GM21360 (cell line): ENCODE results near the gene PCCA.
"Not testable (repeated sequence)": the region's sequence is repeated elsewhere in the genome, so short reads cannot be mapped to it uniquely, and the experiment has no call there.

Experiments used
- ATAC-seq: cut with Tn5 transposase; IDR thresholded peaks from one replicate; pipeline ENCODE4 v1.9.1; 2021; ENCODE audit warnings: mild to moderate bottlenecking, moderate library complexity; ENCODE audit not compliant: unreplicated experiment

The PCCA gene

GRCh38 chr13:100520936-100521850 is 432.3 kb downstream of the PCCA start:
- ATAC-seq, result no peak

- no peak for ATAC-seq
These were observed 433.1 kb downstream of the PCCA start for GRCh38 chr13:100521851-100522617.

DNA sequence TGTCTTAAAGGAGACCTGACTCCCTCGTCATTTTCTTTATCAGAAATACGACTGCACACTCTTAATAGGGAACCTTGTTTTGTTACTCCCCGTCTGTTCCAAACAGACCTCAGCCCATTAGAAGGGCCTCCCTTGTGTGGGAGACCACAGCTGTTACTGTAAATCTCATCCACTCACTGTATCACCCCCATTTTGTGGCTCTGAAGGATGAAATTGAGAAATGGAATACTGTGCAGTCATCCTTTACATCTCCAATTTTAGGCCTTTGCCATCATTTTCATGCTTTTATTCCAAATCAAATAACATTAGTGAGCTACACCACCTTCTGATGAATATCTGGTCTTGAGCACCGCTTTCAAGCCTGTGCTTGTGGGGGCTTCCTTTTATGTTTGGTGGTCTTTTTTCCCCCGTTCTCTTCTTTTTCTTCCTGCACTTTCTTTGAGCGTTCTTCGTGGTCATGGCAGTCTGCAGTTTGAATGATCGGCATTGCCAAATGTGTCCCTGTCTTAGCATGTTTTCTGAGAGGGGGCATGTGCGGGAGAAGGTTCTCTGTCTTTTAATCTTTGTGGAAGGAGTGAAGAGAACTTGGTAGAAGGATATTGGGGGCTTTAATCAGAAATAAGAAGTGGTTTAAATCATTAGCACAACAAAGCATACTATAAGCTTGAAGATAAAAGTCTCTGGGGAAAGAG is 433.9 kb downstream of the PCCA start:
- no peak for ATAC-seq

DNA sequence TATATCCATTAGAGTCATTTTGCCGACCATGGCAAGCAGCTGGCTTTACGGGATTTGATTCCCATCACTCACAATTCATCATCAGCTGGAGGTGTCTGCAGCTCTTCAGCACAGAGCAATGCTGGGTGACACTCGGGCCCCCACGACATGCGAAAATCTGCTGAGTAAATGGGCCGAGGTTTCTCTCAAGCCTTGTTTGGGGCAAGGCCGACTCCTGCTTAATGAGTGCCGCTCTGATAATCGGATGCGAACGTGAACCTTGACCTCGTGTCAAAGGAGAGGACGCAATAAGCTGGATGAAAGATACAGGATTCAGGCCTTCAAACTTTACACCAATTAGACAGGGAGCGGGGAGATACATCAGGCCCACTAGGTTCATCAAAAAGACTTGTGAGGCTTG is 434.5 kb downstream of the PCCA start:
- no peak for ATAC-seq

GRCh38 chr13:100523981-100524386 is 435.1 kb downstream of the PCCA start:
- ATAC-seq, result no peak

DNA sequence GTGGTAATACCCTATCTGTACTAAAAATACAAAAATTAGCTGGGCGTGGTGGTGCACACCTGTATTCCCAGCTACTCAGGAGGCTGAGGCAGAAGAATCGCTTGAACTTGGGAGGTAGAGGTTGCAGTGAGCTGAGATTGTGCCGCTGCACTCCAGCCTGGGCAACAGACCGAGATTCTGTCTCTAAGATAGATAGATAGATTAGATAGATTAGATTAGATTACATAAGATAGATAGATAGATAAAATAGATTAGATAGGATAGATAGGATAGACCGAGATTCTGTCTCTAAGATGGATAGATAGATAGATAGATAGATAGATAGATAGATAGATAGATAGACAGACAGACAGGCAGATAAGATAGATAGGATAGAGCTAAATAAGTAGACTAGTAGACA is 435.8 kb downstream of the PCCA start:
- not testable (repeated sequence) for ATAC-seq

- no peak for ATAC-seq
These were observed 436.8 kb downstream of the PCCA start for GRCh38 chr13:100525453-100526317.

DNA sequence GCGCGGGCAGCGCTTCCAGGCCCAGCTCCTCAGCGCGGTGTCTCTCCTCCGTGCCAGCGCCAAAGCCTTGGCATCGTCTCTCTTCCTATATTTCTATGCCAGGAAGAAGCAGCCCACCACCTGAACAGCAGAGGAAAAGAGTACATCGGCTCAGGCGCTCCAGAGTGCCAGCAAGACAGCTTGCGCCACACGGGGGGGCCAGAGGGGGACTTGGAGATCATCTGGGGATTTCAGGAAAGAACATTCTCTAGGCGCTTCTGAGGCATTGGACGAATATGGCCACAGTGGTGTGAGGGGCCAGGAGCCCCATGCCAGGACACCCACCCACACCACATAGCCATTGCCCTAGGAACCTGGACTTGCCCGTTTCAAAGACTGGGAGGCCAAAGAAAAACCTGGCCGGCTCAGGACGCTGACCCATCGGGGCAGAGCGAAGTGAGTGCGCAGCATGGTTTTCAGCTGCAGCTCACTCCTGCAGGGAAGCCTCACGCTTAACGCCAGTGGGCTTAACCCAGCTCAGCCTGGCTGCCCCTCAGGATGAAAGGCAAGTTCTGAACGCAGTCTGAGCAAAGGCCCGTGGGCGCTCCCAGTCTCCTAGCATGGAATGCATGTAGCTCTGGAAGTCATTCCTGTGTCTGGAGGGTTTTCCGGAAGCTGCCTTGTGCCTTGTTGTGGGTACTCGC is 437.6 kb downstream of the PCCA start:
- ATAC-seq, result no peak

DNA sequence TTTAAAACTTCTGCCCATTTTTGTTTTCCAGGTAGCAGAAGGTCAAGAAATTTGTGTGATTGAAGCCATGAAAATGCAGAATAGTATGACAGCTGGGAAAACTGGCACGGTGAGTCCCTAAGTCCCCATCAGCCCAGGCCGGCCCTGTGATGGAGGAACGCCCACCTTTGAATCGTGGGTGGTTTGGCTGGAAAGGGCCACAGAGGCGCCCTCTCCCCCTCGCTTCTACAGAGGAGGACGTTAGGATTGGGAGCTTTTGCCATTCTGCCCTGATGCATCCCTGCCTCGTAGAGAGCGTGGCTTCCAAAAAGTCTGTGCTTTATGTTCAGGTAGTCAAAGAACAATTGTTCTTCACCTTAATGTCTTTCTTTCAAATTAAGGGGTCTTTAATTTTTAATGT is 438.8 kb downstream of the PCCA start:
- ATAC-seq, result no peak

DNA sequence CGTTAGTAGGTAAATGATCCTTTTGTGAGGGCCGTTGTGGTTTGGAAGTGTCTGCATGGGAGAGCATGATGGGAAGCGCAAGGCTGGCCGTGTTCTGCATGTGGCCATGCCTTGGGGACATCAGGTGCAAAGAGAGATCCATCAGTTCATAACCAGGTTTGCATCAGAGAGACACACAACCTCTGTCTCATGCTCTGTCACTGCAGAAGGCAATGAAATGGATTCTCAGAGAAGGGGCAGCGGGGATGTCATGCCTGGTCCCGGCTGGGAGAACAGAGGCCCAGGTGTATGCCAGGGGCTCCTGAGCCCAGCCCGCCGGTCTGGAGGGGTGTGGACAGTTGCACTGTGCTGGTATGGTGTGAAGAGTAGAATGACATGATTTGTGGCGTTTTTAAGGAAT is 439.5 kb downstream of the PCCA start:
- no peak for ATAC-seq

GRCh38 chr13:100528820-100529219 is 439.9 kb downstream of the PCCA start:
- no peak for ATAC-seq

- no peak for ATAC-seq
These were observed 440.9 kb downstream of the PCCA start for GRCh38 chr13:100529666-100530377.

- ATAC-seq, result no peak
These were observed 441.8 kb downstream of the PCCA start for GRCh38 chr13:100530671-100531213.

GRCh38 chr13:100532090-100532766 is 443.3 kb downstream of the PCCA start:
- ATAC-seq, result no peak

DNA sequence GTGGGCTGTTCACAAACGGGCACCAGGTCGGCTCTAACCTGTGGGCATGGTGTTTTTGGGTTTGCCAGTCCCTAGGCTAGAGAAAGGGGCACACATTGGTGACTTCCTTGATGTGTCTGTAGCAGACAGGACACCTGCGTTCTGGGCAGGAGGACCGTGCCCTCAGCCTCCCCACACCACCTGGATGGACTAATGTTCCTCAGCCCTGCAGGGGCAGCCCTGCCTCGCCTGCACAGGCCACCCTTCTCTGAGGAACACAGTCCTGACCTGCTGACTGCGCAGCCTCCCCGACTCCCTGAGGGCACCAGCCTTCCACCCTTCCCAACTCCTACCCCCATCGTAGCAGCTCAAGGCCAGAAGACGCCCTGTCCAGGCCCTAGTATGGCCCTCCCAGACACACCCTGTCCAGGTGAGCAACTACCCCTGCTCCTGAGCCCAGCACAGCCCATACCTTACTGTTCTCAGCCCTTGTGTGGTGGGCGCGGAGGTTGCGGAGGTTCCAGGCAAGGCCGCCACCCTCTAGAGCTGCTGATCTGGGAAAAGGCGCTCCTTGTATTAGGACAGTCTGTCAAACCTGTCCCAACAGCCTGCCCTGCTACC is 444.0 kb downstream of the PCCA start:
- no peak for ATAC-seq

DNA sequence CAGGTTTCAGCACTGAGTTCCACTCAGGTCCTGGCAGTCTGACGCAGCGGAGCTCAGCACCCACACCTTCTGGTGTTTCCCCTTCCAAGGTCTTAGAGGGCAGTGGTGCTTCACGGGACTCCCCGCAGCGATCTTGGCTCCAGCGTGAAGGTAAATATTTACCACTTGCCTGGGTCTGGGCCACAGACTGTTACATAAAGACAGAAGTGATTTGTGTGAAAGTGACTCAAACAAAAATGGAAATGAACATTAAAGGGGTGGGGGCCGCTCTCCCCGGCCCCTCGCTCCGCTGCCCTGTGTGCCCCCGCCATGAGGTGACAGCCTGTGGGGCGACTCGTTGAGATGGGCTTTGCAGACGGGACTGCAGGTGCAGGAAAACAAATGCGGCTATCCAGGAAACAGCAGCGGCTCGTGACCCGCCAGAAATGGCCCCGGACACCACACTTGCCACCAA is 444.7 kb downstream of the PCCA start:
- no peak for ATAC-seq

GRCh38 chr13:100534147-100534843 is 445.4 kb downstream of the PCCA start:
- ATAC-seq, result no peak
